ENCODE measurements around the gene RUVBL1. TPM values are rescaled to one million over a fixed set of nuclear protein-coding genes. Genes with fewer than 3 reads are reported as not detected.

RUVBL1 gene
- total and polyA plus RNA-seq, 9 donors, result 15.6 to 37.9 (median 25.1) TPM

DNA sequence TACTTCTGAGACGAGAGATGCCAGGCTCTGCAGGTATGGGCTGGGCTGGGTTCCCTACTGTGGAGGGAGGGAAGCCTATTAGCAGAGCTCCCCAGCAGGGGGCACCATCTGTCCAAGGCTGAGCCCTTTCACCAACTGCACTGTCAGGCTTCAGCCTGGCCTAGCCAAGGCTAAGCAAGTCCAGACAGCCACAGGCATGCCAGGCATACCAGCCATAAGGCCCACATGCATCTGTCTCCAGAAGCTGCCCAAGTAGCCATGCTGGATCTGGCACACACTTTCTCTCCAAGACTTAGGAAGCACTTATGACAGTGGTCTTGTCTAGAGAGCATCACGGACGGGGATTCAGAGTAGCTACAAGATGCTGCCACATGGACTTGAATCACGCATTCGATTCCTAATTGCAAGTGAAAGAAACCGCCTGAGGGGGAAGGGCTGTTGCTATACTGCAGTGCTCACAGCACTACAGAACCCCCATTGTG is 28.3 kb downstream of the RUVBL1 start:
- WGBS, 3 donors, result 57 to 86% (median 80%) methylated on average over 6 of the region's 6 CpGs
- peak; percentile 56 to 79 (median 72) for DNase-seq
- intact Hi-C loops (cut with DNase I), result loop anchor here in 1 of 4 donors (5.0 kb wide), 1 partner anchor 402 kb away; no protein-coding TSS in a partner anchor
- TF ChIP-seq, protein P1, sequence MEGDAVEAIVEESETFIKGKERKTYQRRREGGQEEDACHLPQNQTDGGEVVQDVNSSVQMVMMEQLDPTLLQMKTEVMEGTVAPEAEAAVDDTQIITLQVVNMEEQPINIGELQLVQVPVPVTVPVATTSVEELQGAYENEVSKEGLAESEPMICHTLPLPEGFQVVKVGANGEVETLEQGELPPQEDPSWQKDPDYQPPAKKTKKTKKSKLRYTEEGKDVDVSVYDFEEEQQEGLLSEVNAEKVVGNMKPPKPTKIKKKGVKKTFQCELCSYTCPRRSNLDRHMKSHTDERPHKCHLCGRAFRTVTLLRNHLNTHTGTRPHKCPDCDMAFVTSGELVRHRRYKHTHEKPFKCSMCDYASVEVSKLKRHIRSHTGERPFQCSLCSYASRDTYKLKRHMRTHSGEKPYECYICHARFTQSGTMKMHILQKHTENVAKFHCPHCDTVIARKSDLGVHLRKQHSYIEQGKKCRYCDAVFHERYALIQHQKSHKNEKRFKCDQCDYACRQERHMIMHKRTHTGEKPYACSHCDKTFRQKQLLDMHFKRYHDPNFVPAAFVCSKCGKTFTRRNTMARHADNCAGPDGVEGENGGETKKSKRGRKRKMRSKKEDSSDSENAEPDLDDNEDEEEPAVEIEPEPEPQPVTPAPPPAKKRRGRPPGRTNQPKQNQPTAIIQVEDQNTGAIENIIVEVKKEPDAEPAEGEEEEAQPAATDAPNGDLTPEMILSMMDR (IDR thresholded peaks at IDR 0.05), result peak in 2 of 3 donors; percentile 36 to 59
- TF ChIP-seq EP300 (IDR thresholded peaks at IDR 0.05), result no peak
- no peak for TF ChIP-seq POLR2A (IDR thresholded peaks at IDR 0.05)
- H3K27me3 ChIP-seq, result no peaks in the 10 kb centered on the region
- no peak overlapping the region for H3K27ac ChIP-seq
- no peak overlapping the region for H3K4me3 ChIP-seq
- H3K36me3 ChIP-seq, result no peaks in the 10 kb centered on the region
- no peaks in the 10 kb centered on the region for H3K9me3 ChIP-seq
- H3K4me1 ChIP-seq (ENCODE audit: insufficient read depth), result no peaks in the 10 kb centered on the region

DNA sequence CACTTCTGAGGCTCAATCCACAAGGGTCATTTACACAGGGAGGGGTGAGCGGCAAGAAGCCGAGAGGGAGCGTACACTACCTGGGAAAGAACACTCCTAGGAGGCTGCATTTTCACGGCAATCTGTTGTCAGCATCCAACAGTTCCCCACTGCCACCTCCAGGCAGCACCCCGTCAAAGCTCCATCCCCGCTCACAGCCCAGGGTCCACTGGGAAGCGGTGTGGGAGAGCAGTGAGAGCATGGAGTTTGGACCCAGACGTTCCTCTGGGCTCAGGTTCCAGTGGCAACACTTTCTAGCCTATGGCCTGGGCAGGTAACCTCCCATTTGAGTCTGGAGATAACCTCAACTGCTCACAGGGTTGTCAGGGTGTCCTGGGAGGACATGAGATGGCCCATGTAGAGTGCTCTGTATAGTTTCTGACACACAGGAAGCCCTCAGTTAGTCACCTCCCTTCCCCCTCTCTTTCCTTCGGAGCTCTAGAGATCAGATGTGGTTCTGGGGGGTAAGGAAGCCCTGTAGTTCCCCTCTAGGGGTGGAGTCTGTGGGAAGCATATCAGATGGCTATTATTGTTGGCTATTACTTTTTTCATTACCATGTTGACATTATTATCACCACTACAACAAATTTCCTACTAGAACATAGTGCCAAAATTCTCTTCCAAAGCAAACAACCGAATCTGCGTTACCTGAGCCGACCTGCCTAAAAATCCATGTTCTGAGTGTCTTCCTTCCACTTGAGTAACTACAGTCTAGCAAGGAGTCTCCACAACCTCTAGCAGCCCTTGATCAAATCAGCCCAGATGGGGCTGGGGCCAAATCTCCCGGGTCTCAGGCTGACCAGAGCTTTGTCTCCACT is 29.1 kb downstream of the RUVBL1 start:
- 76 to 87% (median 84%) methylated on average over 13 of the region's 13 CpGs for WGBS, 3 donors
- intact Hi-C loops (cut with DNase I), result loop anchor here in 1 of 4 donors (5.0 kb wide), 1 partner anchor 403 kb away; no protein-coding TSS in a partner anchor
- no peak for DNase-seq
- no peak overlapping the region for H3K4me3 ChIP-seq
- H3K4me1 ChIP-seq (ENCODE audit: insufficient read depth), result no peaks in the 10 kb centered on the region
- H3K27me3 ChIP-seq, result no peaks in the 10 kb centered on the region
- TF ChIP-seq EP300 (IDR thresholded peaks at IDR 0.05) (no peak), POLR2A (IDR thresholded peaks at IDR 0.05) (no peak)
- TF ChIP-seq, protein P1 (IDR thresholded peaks at IDR 0.05), result no peak
- no peaks in the 10 kb centered on the region for H3K36me3 ChIP-seq
- H3K27ac ChIP-seq, result no peak overlapping the region
- H3K9me3 ChIP-seq, result no peaks in the 10 kb centered on the region

DNA sequence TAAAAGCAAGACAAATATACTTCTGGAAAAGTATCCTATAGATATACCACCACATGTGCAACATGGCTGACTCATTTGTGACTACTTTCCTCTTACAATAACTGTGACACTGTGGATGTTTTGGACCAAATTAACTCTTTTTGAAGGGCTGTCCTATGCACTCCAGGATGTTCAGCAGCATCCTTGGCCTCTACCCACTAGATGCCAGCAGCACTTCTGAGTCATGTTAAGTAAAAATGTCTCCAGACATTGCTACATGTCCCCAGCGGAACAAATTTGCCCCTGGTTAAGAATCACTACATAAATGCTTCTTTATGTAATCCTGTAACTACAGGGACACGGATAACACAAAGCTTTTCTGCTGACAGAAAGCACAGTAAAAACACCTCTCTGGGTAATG is 32.0 kb downstream of the RUVBL1 start:
- WGBS, 3 donors, result 94 to 96% (median 95%) methylated on average over 2 of the region's 2 CpGs

DNA sequence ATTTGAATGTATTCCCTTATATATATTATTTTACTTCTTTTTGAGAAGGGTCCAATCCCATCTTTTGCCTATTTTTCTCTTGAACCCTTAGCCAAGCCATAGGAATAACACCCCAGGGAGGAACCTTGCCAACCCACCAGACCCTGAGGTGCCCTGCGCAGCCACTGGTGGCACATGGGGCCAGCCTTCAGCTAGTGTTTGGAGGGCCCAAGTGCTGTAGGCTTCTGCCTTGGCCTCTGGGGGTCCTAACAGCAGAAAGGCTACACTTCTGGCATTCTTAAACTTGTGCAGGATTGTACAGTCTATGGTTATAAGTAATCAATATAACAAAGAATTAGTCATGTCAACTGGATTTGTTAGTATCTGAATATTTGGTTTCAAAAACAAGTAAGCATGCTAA is 34.5 kb downstream of the RUVBL1 start:
- no peak overlapping the region for H3K27ac ChIP-seq
- no peaks in the 10 kb centered on the region for H3K9me3 ChIP-seq
- WGBS, 3 donors, result 98 to 100% (median 100%) methylated on average over 1 of the region's 1 CpG
- peaks cover 5% of the 10 kb centered on the region for H3K4me1 ChIP-seq (ENCODE audit: insufficient read depth)
- no peaks in the 10 kb centered on the region for H3K27me3 ChIP-seq
- H3K36me3 ChIP-seq, result no peaks in the 10 kb centered on the region
- no peak for TF ChIP-seq POLR2A (IDR thresholded peaks at IDR 0.05)
- TF ChIP-seq, protein P1 (IDR thresholded peaks at IDR 0.05), result no peak
- no peak for TF ChIP-seq EP300 (IDR thresholded peaks at IDR 0.05)
- H3K4me3 ChIP-seq, result no peak overlapping the region
- intact Hi-C loops (cut with DNase I), result no loop called here
- DNase-seq, result no peak

More for the DNA sequence above, 32.0 kb downstream of the RUVBL1 start:
- Histone ChIP-seq H3K9me3 (no peaks in the 10 kb centered on the region), H3K27me3 (no peaks in the 10 kb centered on the region), H3K4me3 (no peak overlapping the region), H3K4me1 (ENCODE audit: insufficient read depth) (no peaks in the 10 kb centered on the region), H3K27ac (no peak overlapping the region), H3K36me3 (no peaks in the 10 kb centered on the region)
- no peak for DNase-seq
- intact Hi-C loops (cut with DNase I), result no loop called here
- TF ChIP-seq EP300 (IDR thresholded peaks at IDR 0.05) (no peak), POLR2A (IDR thresholded peaks at IDR 0.05) (no peak)
- TF ChIP-seq, protein P1 (IDR thresholded peaks at IDR 0.05), result no peak

Data from ovary (tissue), 9 donors.